Measurements from ENCODE around the gene TNFAIP8. TPM values are rescaled to one million over a fixed set of nuclear protein-coding genes. Genes with fewer than 3 reads are reported as not detected.
A peak's percentile ranks its signal among the peaks of the same experiment; 100 is the strongest.
"Not testable (repeated sequence)": the region's sequence is repeated elsewhere in the genome, so short reads cannot be mapped to it uniquely, and the experiment has no call there.

The TNFAIP8 gene
- total and polyA plus RNA-seq, 8 donors: 5.7 to 14.2 (median 8.4) TPM

- ATAC-seq; H3K4me3 ChIP-seq; H3K9me3 ChIP-seq; FAIRE-seq; intact Hi-C loops (cut with DNase I); H3K27ac ChIP-seq; H3K4me1 ChIP-seq; H3K36me3 ChIP-seq; H3K27me3 ChIP-seq; DNase-seq: not testable (repeated sequence)
- 69 to 79% methylated on average over 3 of the region's 3 CpGs for WGBS, 2 donors
These were observed 72.8 kb downstream of the TNFAIP8 start for GRCh38 chr5:119428574-119428973.

GRCh38 chr5:119432674-119433237 is 76.9 kb downstream of the TNFAIP8 start:
- WGBS, 2 donors: 87 to 88% methylated on average over 10 of the region's 10 CpGs
- FAIRE-seq; ATAC-seq; H3K27me3 ChIP-seq; DNase-seq; H3K27ac ChIP-seq; H3K4me3 ChIP-seq; H3K36me3 ChIP-seq; H3K9me3 ChIP-seq; H3K4me1 ChIP-seq; intact Hi-C loops (cut with DNase I): not testable (repeated sequence)

GRCh38 chr5:119435436-119436132 is 79.8 kb downstream of the TNFAIP8 start:
- ATAC-seq (peak in 3 of 4 donors; percentile 67 to 83 (median 76)), DNase-seq (peak; percentile 15 to 76 (median 54)), FAIRE-seq (no peak)
- H3K27me3 ChIP-seq: no peaks in the 10 kb centered on the region
- WGBS, 2 donors: 45 to 54% methylated on average over 8 of the region's 8 CpGs
- no peaks in the 10 kb centered on the region for H3K36me3 ChIP-seq
- peaks cover 0 to 5% (median 0%) of the 10 kb centered on the region in 3 donors for H3K4me1 ChIP-seq
- no peak overlapping the region for H3K4me3 ChIP-seq
- H3K9me3 ChIP-seq: no peaks in the 10 kb centered on the region
- intact Hi-C loops (cut with DNase I): no loop called here
- peak in 2 of 4 donors; percentile 18 to 35 for TF ChIP-seq CTCF (IDR thresholded peaks at IDR 0.05)
- H3K27ac ChIP-seq: no peak overlapping the region

- DNase-seq; H3K36me3 ChIP-seq; H3K27me3 ChIP-seq; ATAC-seq; H3K4me3 ChIP-seq; H3K4me1 ChIP-seq; FAIRE-seq; intact Hi-C loops (cut with DNase I); H3K9me3 ChIP-seq: not testable (repeated sequence)
- 84 to 89% methylated on average over 3 of the region's 3 CpGs for WGBS, 2 donors
- peak overlapping the region in 1 of 4 donors; percentile 37 for H3K27ac ChIP-seq
These were observed 82.2 kb downstream of the TNFAIP8 start for GRCh38 chr5:119437785-119438586.

- DNase-seq; H3K36me3 ChIP-seq; H3K9me3 ChIP-seq; FAIRE-seq; H3K27me3 ChIP-seq; intact Hi-C loops (cut with DNase I); H3K4me1 ChIP-seq: not testable (repeated sequence)
- Histone ChIP-seq H3K4me3 (peak overlapping the region in 1 of 4 donors; percentile 22), H3K27ac (peak overlapping the region in 2 of 4 donors; percentile 19 to 37)
- ATAC-seq: peak; percentile 14 to 42 (median 30)
- 17 to 26% methylated on average over 1 of the region's 1 CpG for WGBS, 2 donors
These were observed 82.7 kb downstream of the TNFAIP8 start for GRCh38 chr5:119438587-119438917.

- no peaks in the 10 kb centered on the region for H3K36me3 ChIP-seq
- WGBS, 2 donors: 49 to 50% methylated on average over 8 of the region's 8 CpGs
- FAIRE-seq (no peak), DNase-seq (peak in 4 of 6 donors; percentile 41 to 57 (median 46)), ATAC-seq (peak; percentile 86 to 92 (median 88))
- intact Hi-C loops (cut with DNase I): no loop called here
- no peaks in the 10 kb centered on the region for H3K9me3 ChIP-seq
- peak overlapping the region in 1 of 4 donors; percentile 22 for H3K4me3 ChIP-seq
- H3K27ac ChIP-seq: peak overlapping the region in 2 of 4 donors; percentile 19 to 37
- no peaks in the 10 kb centered on the region for H3K27me3 ChIP-seq
- no peak for TF ChIP-seq CTCF (IDR thresholded peaks at IDR 0.05)
- peaks cover 0 to 5% (median 0%) of the 10 kb centered on the region in 3 donors for H3K4me1 ChIP-seq
These were observed 83.4 kb downstream of the TNFAIP8 start for GRCh38 chr5:119439140-119439631.

- H3K27ac ChIP-seq; H3K36me3 ChIP-seq; H3K4me1 ChIP-seq; FAIRE-seq; H3K27me3 ChIP-seq; DNase-seq; ATAC-seq; intact Hi-C loops (cut with DNase I); H3K4me3 ChIP-seq; H3K9me3 ChIP-seq: not testable (repeated sequence)
- WGBS, 2 donors: 79 to 84% methylated on average over 3 of the region's 3 CpGs
These were observed 83.8 kb downstream of the TNFAIP8 start for GRCh38 chr5:119439632-119440031.

GRCh38 chr5:119444643-119445042 is 88.8 kb downstream of the TNFAIP8 start:
- H3K4me3 ChIP-seq; H3K4me1 ChIP-seq; FAIRE-seq; H3K27me3 ChIP-seq; H3K27ac ChIP-seq; H3K9me3 ChIP-seq; intact Hi-C loops (cut with DNase I); ATAC-seq; DNase-seq; H3K36me3 ChIP-seq: not testable (repeated sequence)
- 80 to 90% methylated on average over 4 of the region's 4 CpGs for WGBS, 2 donors
